H9 (cell line): ENCODE results near the gene ANKRD16. TPM values are rescaled to one million over a fixed set of nuclear protein-coding genes. Genes with fewer than 3 reads are reported as not detected.
A peak's percentile ranks its signal among the peaks of the same experiment; 100 is the strongest.

ENCODE experiments used
- DNase-seq: peaks from one replicate; pipeline ENCODE4 v3.0.0-alpha.2; 2017
- H2AFZ ChIP-seq: one replicate; pipeline ENCODE4 v1.6.1; 2013; ENCODE audit warnings: mild to moderate bottlenecking, low read length, control low read depth, moderate library complexity
- H2AK5ac ChIP-seq: 2 replicates; pipeline ENCODE4 v1.6.1; 2013; ENCODE audit warnings: low read length, control low read depth, mixed read lengths; ENCODE audit not compliant: insufficient read length
- H2BK120ac ChIP-seq: one replicate; pipeline ENCODE4 v1.6.1; 2013; ENCODE audit warnings: low read depth, mild to moderate bottlenecking, low read length, control low read depth, inconsistent platforms; ENCODE audit not compliant: poor library complexity, severe bottlenecking
- H2BK12ac ChIP-seq: 2 replicates; pipeline ENCODE4 v1.6.1; 2013; ENCODE audit warnings: low read length, control low read depth, mixed read lengths, low read depth; ENCODE audit not compliant: insufficient read length
- H2BK15ac ChIP-seq: 2 replicates; pipeline ENCODE4 v1.6.1; 2013; ENCODE audit warnings: low read depth, low read length, control low read depth
- H2BK20ac ChIP-seq: one replicate; pipeline ENCODE4 v1.6.1; 2013; ENCODE audit warnings: low read depth, mild to moderate bottlenecking, low read length, control low read depth, inconsistent platforms; ENCODE audit not compliant: poor library complexity, severe bottlenecking
- H2BK5ac ChIP-seq: 2 replicates; pipeline ENCODE4 v1.6.1; 2013; ENCODE audit warnings: low read length, control low read depth, mixed read lengths; ENCODE audit not compliant: insufficient read length
- H3K14ac ChIP-seq: 2 replicates; pipeline ENCODE4 v1.6.1; 2013; ENCODE audit warnings: low read length, control low read depth; ENCODE audit not compliant: insufficient read depth
- H3K18ac ChIP-seq: 2 replicates; pipeline ENCODE4 v1.6.1; 2013; ENCODE audit warnings: low read depth, mild to moderate bottlenecking, mixed read lengths, low read length, control low read depth; ENCODE audit not compliant: insufficient read length
- H3K23ac ChIP-seq: 2 replicates; pipeline ENCODE4 v1.6.1; 2013; ENCODE audit warnings: low read length, control low read depth, mixed read lengths, low read depth; ENCODE audit not compliant: insufficient read length
- H3K23me2 ChIP-seq: 2 replicates; pipeline ENCODE4 v1.6.1; 2013; ENCODE audit warnings: low read depth, mild to moderate bottlenecking, mixed read lengths, low read length, control low read depth; ENCODE audit not compliant: insufficient read length, poor library complexity, severe bottlenecking
- H3K27ac ChIP-seq: 2 replicates; pipeline ENCODE4 v1.5.1; 2013; ENCODE audit warnings: low read length, control low read depth, mixed read lengths, low read depth; ENCODE audit not compliant: insufficient read length
- H3K27me3 ChIP-seq: 2 replicates; pipeline ENCODE4 v1.6.1; 2013; ENCODE audit warnings: low read length, control low read depth, inconsistent platforms; ENCODE audit not compliant: insufficient read depth
- H3K4ac ChIP-seq: 2 replicates; pipeline ENCODE4 v1.6.1; 2013; ENCODE audit warnings: low read depth, mild to moderate bottlenecking, control low read depth, inconsistent platforms, low read length, moderate library complexity
- H3K4me1 ChIP-seq: 2 replicates; pipeline ENCODE4 v1.6.1; 2013; ENCODE audit warnings: low read length, control low read depth, inconsistent platforms; ENCODE audit not compliant: insufficient read depth
- H3K4me2 ChIP-seq: 2 replicates; pipeline ENCODE4 v1.6.1; 2013; ENCODE audit warnings: low read length, control low read depth, mixed read lengths; ENCODE audit not compliant: insufficient read length, insufficient read depth
- H3K56ac ChIP-seq: 2 replicates; pipeline ENCODE4 v1.6.1; 2013; ENCODE audit warnings: low read depth, mild to moderate bottlenecking, mixed read lengths, low read length, control low read depth; ENCODE audit not compliant: insufficient read length
- H3K79me1 ChIP-seq: 2 replicates; pipeline ENCODE4 v1.6.1; 2013; ENCODE audit warnings: low read depth, mild to moderate bottlenecking, moderate library complexity, low read length, control low read depth, inconsistent platforms; ENCODE audit not compliant: insufficient read depth, poor library complexity, severe bottlenecking
- H3K79me2 ChIP-seq: 2 replicates; pipeline ENCODE4 v1.6.1; 2013; ENCODE audit warnings: low read length, control low read depth, inconsistent platforms; ENCODE audit not compliant: insufficient read depth
- H3K9ac ChIP-seq: 2 replicates; pipeline ENCODE4 v1.6.1; 2013; ENCODE audit warnings: low read length, control low read depth, mixed read lengths; ENCODE audit not compliant: insufficient read length; ENCODE audit errors: extremely low read depth
- H3K9me3 ChIP-seq: one replicate; pipeline ENCODE4 v1.6.1; 2013; ENCODE audit warnings: low read depth, low read length, inconsistent platforms; ENCODE audit not compliant: control insufficient read depth
- H3T11ph ChIP-seq: one replicate; pipeline ENCODE4 v1.6.1; 2013; ENCODE audit warnings: mild to moderate bottlenecking, low read length, control low read depth, inconsistent platforms
- H4K20me1 ChIP-seq: one replicate; pipeline ENCODE4 v1.6.1; 2013; ENCODE audit not compliant: control insufficient read depth, insufficient read length, insufficient read depth
- H4K5ac ChIP-seq: 2 replicates; pipeline ENCODE4 v1.6.1; 2013; ENCODE audit warnings: low read depth, mild to moderate bottlenecking, mixed read lengths, low read length, control low read depth; ENCODE audit not compliant: insufficient read length
- H4K8ac ChIP-seq: replicated peaks from 2 replicates; pipeline ENCODE4 v1.6.1; 2013; ENCODE audit warnings: low read length, control low read depth, mixed read lengths, low read depth; ENCODE audit not compliant: insufficient read length
- H4K91ac ChIP-seq: 2 replicates; pipeline ENCODE4 v1.6.1; 2013; ENCODE audit warnings: low read depth, mild to moderate bottlenecking, moderate library complexity, mixed read lengths, low read length, control low read depth; ENCODE audit not compliant: insufficient read length
- H3K27ac Mint-ChIP-seq, 3 experiments: 2 replicates in 2 of 3; 3 replicates in 1 of 3; pipeline ENCODE4 v1.8.0; 2020 to 2021; ENCODE audit warnings: mixed read lengths in 3 of 3, mild to moderate bottlenecking in 1 of 3, moderate library complexity in 1 of 3
- H3K27me3 Mint-ChIP-seq: 2 replicates; pipeline ENCODE4 v1.8.0; 2021; ENCODE audit warnings: low read depth, mild to moderate bottlenecking, moderate library complexity, mixed read lengths
- H3K36me3 Mint-ChIP-seq, 3 experiments: 2 replicates in 2 of 3; 3 replicates in 1 of 3; pipeline ENCODE4 v1.8.0; 2020 to 2021; ENCODE audit warnings: low read depth in 3 of 3, mixed read lengths in 3 of 3; ENCODE audit not compliant: insufficient read depth in 1 of 3
- H3K4me1 Mint-ChIP-seq, 2 experiments: 2 replicates each; pipeline ENCODE4 v1.8.0; 2020; ENCODE audit warnings: mixed read lengths in 2 of 2
- H3K4me3 Mint-ChIP-seq, 2 experiments: 2 replicates in 1 of 2; 3 replicates in 1 of 2; pipeline ENCODE4 v1.8.0; 2020 to 2021; ENCODE audit warnings: mild to moderate bottlenecking in 2 of 2, mixed read lengths in 2 of 2, moderate library complexity in 1 of 2
- H3K9me3 Mint-ChIP-seq, 2 experiments: 2 replicates in 1 of 2; 3 replicates in 1 of 2; pipeline ENCODE4 v1.8.0; 2020; ENCODE audit warnings: mild to moderate bottlenecking in 2 of 2, mixed read lengths in 2 of 2, moderate library complexity in 1 of 2
- CTCF ChIP-seq: fragments of 200-600 bp; sonication (generic); conservative IDR thresholded peaks from 3 replicates; pipeline ENCODE4 v1.8.0; 2021; ENCODE audit warnings: antibody characterized with exemption, mild to moderate bottlenecking
- WGBS: extraction: QIAGEN DNeasy Blood & Tissue Kit; methylation state at CpG from one replicate; pipeline ENCODE4 v1.1.7; 2013; ENCODE audit warnings: missing lambda C conversion rate, low lambda C conversion rate, mixed read lengths; ENCODE audit not compliant: insufficient read length; ENCODE audit errors: extremely low coverage; 5-methylcytosine and 5-hydroxymethylcytosine counted together
- total RNA-seq: library from RNA; stranded (reverse); gene quantifications from 2 replicates; pipeline ENCODE4 v1.2.1, GENCODE V29; 2021

The ANKRD16 gene
- total RNA-seq, 1 experiment from 2014 or later, result 11.4 TPM

GRCh38 chr10:5855979-5856700, 33.6 kb downstream of the ANKRD16 start:
- no peaks in the 10 kb centered on the region for H3K79me2 ChIP-seq
- no peak overlapping the region for H2AFZ ChIP-seq
- H2BK12ac ChIP-seq, result no peak overlapping the region
- H3K23me2 ChIP-seq, result no peaks in the 10 kb centered on the region
- peak overlapping the region in 2 of 3 experiments; percentile 11 to 81; a peak in 2 of 7 replicates for H3K27ac Mint-ChIP-seq
- no peak for TF ChIP-seq CTCF
- H2BK20ac ChIP-seq, result no peak overlapping the region
- no peak overlapping the region for H3K18ac ChIP-seq
- no CpG with 5 or more reads among the region's 18 CpGs for WGBS
- H3K56ac ChIP-seq, result no peak overlapping the region
- no peaks in the 10 kb centered on the region for H3K4me1 ChIP-seq
- H3K27me3 ChIP-seq, result no peaks in the 10 kb centered on the region; the same call in 1 of the 2 replicates
- H3K4ac ChIP-seq, result no peak overlapping the region
- no peak overlapping the region for H3K9ac ChIP-seq
- no peak overlapping the region for H3T11ph ChIP-seq
- H4K8ac ChIP-seq, result no peak overlapping the region
- no peaks in the 10 kb centered on the region for H4K20me1 ChIP-seq
- H3K4me3 Mint-ChIP-seq, result no peak overlapping the region; a peak in 1 of 5 replicates
- no peaks in the 10 kb centered on the region for H3K9me3 Mint-ChIP-seq
- no peaks in the 10 kb centered on the region; a peak in 1 of 7 replicates for H3K36me3 Mint-ChIP-seq
- H3K4me2 ChIP-seq, result no peak overlapping the region
- H2BK5ac ChIP-seq, result no peak overlapping the region
- H3K4me1 Mint-ChIP-seq, result peaks cover 4 to 7% of the 10 kb centered on the region in 2 experiments
- no peak overlapping the region for H3K23ac ChIP-seq
- H3K27ac ChIP-seq, result no peak overlapping the region
- H2BK15ac ChIP-seq, result no peak overlapping the region
- no peak overlapping the region for H3K14ac ChIP-seq
- no peaks in the 10 kb centered on the region for H3K27me3 Mint-ChIP-seq
- H4K5ac ChIP-seq, result no peak overlapping the region
- no peaks in the 10 kb centered on the region for H3K79me1 ChIP-seq
- H4K91ac ChIP-seq, result no peak overlapping the region
- no peaks in the 10 kb centered on the region for H3K9me3 ChIP-seq
- no peak for DNase-seq
- no peak overlapping the region for H2AK5ac ChIP-seq
- H2BK120ac ChIP-seq, result no peak overlapping the region
